ENCODE measurements around the gene ARL6IP6.
"Not testable (repeated sequence)": the region's sequence is repeated elsewhere in the genome, so short reads cannot be mapped to it uniquely, and the experiment has no call there.

ARL6IP6 gene

GRCh38 chr2:152723918-152724317 lies 5.5 kb downstream of the ARL6IP6 start:
- DNase-seq, result no peak

GRCh38 chr2:152729844-152730243 lies 11.4 kb downstream of the ARL6IP6 start:
- DNase-seq, result no peak

GRCh38 chr2:152730591-152731333 lies 12.3 kb downstream of the ARL6IP6 start:
- DNase-seq, result peak; percentile 8

- not testable (repeated sequence) for DNase-seq
These were observed 19.1 kb downstream of the ARL6IP6 start for GRCh38 chr2:152737509-152737908.

GRCh38 chr2:152738438-152738837 lies 20.0 kb downstream of the ARL6IP6 start:
- DNase-seq, result no peak

- not testable (repeated sequence) for DNase-seq
These were observed 21.3 kb downstream of the ARL6IP6 start for GRCh38 chr2:152739705-152740104.

GRCh38 chr2:152740743-152741328 lies 22.4 kb downstream of the ARL6IP6 start:
- no peak for DNase-seq

- DNase-seq, result no peak
These were observed 24.6 kb downstream of the ARL6IP6 start for GRCh38 chr2:152743002-152743401.

GRCh38 chr2:152747751-152748150 lies 29.3 kb downstream of the ARL6IP6 start:
- DNase-seq, result not testable (repeated sequence)

GRCh38 chr2:152755029-152755428 lies 36.6 kb downstream of the ARL6IP6 start:
- peak; percentile 26 for DNase-seq

- DNase-seq, result no peak
These were observed 41.1 kb downstream of the ARL6IP6 start for GRCh38 chr2:152759290-152760072.

- DNase-seq, result no peak
These were observed 42.8 kb downstream of the ARL6IP6 start for GRCh38 chr2:152761214-152761613.

- no peak for DNase-seq
These were observed 43.8 kb downstream of the ARL6IP6 start for GRCh38 chr2:152762202-152762601.

- not testable (repeated sequence) for DNase-seq
These were observed 44.8 kb downstream of the ARL6IP6 start for GRCh38 chr2:152763208-152763607.

GRCh38 chr2:152763651-152764050 lies 45.2 kb downstream of the ARL6IP6 start:
- DNase-seq, result no peak

- DNase-seq, result no peak
These were observed 48.5 kb downstream of the ARL6IP6 start for GRCh38 chr2:152766928-152767327.

GRCh38 chr2:152781175-152781574 lies 62.8 kb downstream of the ARL6IP6 start:
- no peak for DNase-seq

GRCh38 chr2:152782171-152782570 lies 63.8 kb downstream of the ARL6IP6 start:
- no peak for DNase-seq

GRCh38 chr2:152790883-152791282 lies 72.5 kb downstream of the ARL6IP6 start:
- no peak for DNase-seq

GRCh38 chr2:152791979-152792378 lies 73.6 kb downstream of the ARL6IP6 start:
- no peak for DNase-seq

- no peak for DNase-seq
These were observed 74.6 kb downstream of the ARL6IP6 start for GRCh38 chr2:152792974-152793373.

GRCh38 chr2:152796941-152797340 lies 78.5 kb downstream of the ARL6IP6 start:
- DNase-seq, result no peak

- no peak for DNase-seq
These were observed 86.4 kb downstream of the ARL6IP6 start for GRCh38 chr2:152804687-152805408.

All from activated CD4-positive, alpha-beta T cell treated with anti-CD3 and anti-CD28 coated beads for 48 hours (primary cell).